Measurements from ENCODE around the gene BCL11B.

DNA sequence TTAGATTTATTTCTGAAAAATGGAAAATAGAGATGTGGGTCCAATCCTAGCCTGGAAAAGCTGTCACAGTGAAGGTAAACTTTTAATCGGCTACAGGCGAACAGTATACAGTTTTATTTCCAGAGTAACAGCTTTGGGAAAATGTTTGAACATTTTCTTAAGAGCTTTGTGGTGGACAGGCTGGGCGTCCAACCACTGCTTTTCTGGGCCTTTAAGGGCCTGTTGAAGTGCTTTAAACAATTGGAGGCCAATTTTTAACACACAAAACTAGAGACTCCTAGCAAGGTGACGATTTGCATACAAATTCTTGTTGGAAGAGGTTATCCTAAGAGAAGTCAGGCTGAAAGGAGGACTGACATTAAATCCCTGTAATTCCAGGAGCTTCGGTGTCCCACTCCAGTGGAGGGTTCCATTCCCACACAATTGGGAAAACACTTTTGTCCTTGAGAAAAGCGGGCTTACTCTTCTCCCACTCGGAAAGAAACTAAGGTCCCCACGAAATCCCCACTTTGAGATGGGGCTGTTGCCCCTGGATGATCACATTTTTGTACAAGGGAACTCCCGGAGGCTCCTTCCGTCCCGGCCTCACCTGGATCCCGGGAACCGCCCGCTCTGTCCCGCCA lies 26.9 kb downstream of the BCL11B start:
- TF ChIP-seq, protein P1, sequence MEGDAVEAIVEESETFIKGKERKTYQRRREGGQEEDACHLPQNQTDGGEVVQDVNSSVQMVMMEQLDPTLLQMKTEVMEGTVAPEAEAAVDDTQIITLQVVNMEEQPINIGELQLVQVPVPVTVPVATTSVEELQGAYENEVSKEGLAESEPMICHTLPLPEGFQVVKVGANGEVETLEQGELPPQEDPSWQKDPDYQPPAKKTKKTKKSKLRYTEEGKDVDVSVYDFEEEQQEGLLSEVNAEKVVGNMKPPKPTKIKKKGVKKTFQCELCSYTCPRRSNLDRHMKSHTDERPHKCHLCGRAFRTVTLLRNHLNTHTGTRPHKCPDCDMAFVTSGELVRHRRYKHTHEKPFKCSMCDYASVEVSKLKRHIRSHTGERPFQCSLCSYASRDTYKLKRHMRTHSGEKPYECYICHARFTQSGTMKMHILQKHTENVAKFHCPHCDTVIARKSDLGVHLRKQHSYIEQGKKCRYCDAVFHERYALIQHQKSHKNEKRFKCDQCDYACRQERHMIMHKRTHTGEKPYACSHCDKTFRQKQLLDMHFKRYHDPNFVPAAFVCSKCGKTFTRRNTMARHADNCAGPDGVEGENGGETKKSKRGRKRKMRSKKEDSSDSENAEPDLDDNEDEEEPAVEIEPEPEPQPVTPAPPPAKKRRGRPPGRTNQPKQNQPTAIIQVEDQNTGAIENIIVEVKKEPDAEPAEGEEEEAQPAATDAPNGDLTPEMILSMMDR (conservative IDR thresholded peaks at IDR 0.05; ENCODE audit: low read length): no peak
- TF ChIP-seq EZH2phosphoT487 (IDR thresholded peaks at IDR 0.05; ENCODE audit: borderline replicate concordance, low read depth, low read length): no peak

All from OCI-LY7 (cell line).